Activated naive CD4-positive, alpha-beta T cell treated with anti-CD3 and anti-CD28 coated beads for 36 hours (primary cell): ENCODE measurements around the gene CUEDC1. TPM values are rescaled to one million over a fixed set of nuclear protein-coding genes. Genes with fewer than 3 reads are reported as not detected.

ENCODE experiments used
- CTCF ChIA-PET: fragments of 350-600 bp; sonication (Branson Sonifier 250); formaldehyde crosslinking; loops from one replicate; lab custom pipeline; 2021; ENCODE audit warnings: antibody characterized with exemption; lab: Charles Lee
- DNase-seq: peaks from one replicate; pipeline ENCODE4 v3.0.0-alpha.2; 2020
- H3K27ac Mint-ChIP-seq: one replicate; pipeline ENCODE4 v1.8.0; 2021; ENCODE audit warnings: mild to moderate bottlenecking, mixed read lengths
- H3K27me3 Mint-ChIP-seq: one replicate; pipeline ENCODE4 v1.8.0; 2021; ENCODE audit warnings: low read depth, mixed read lengths
- H3K36me3 Mint-ChIP-seq: one replicate; pipeline ENCODE4 v1.8.0; 2021; ENCODE audit warnings: low read depth, mixed read lengths
- H3K4me1 Mint-ChIP-seq: one replicate; pipeline ENCODE4 v1.8.0; 2021; ENCODE audit warnings: low read depth, mixed read lengths
- H3K4me3 Mint-ChIP-seq: one replicate; pipeline ENCODE4 v1.8.0; 2021; ENCODE audit warnings: mild to moderate bottlenecking, moderate library complexity, mixed read lengths
- H3K9me3 Mint-ChIP-seq: one replicate; pipeline ENCODE4 v1.8.0; 2021; ENCODE audit warnings: mixed read lengths
- intact Hi-C: fragments of 100-400 bp; cut with micrococcal nuclease; formaldehyde crosslinking; loops from one replicate; pipeline ENCODE4 v1.15.1; 2023
- total RNA-seq, 2 experiments: library from RNA; stranded (reverse); gene quantifications; one replicate each; pipeline ENCODE4 v1.2.3, GENCODE V29; 2021

Gene CUEDC1
- total RNA-seq, 2 experiments from 2014 or later: 0.47 to 0.69 TPM

DNA sequence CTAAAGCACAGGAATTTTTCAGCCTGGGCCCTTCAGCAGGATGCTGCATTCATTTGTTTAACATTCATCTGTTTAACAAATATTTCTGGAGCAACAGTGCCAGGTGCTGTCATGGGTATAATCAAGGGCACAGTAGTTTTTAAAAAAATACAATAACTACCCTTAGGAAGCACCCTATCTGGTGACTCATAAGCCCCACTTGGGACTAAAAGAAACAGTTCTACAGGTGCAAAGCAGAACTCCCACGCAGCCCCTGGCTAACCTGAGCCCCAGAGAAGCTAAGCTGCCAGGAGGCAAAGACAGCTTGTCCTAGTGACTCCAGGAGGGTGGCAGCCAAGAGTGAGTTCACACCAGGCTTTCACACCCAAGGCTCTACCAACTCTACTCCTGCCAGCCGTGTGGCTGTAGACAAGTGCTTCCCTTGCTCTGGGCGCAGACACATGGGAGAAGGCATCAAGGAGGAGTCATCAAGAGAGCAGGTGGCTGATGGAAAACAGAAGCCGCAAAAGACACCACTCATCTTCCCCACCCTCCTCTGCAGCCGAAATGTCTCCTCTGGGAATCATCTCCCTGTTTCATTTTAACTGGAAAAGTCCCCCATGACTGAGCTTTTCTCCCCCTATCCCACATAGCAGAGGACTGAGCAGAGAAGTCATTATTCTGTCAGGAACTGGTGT lies 14.4 kb downstream of the CUEDC1 start:
- H3K4me3 Mint-ChIP-seq: no peak overlapping the region
- intact Hi-C loops: no loop called here
- peaks cover 3% of the 10 kb centered on the region for H3K27me3 Mint-ChIP-seq
- CTCF ChIA-PET: interaction anchor here (0.6 kb wide), 2 partner anchors 42 to 54 kb away, joined by 3 to 4 read pairs; no protein-coding TSS in a partner anchor
- peak; percentile 32 for DNase-seq
- H3K4me1 Mint-ChIP-seq: peaks cover 15% of the 10 kb centered on the region
- H3K9me3 Mint-ChIP-seq: no peaks in the 10 kb centered on the region
- H3K27ac Mint-ChIP-seq: no peak overlapping the region
- H3K36me3 Mint-ChIP-seq: no peaks in the 10 kb centered on the region

GRCh38 chr17:57940231-57940630 lies 15.0 kb downstream of the CUEDC1 start:
- H3K4me3 Mint-ChIP-seq: no peak overlapping the region
- peaks cover 3% of the 10 kb centered on the region for H3K27me3 Mint-ChIP-seq
- no peaks in the 10 kb centered on the region for H3K9me3 Mint-ChIP-seq
- no peak overlapping the region for H3K27ac Mint-ChIP-seq
- CTCF ChIA-PET: interaction anchor here (0.6 to 0.7 kb wide), 3 partner anchors 25 to 54 kb away, joined by 3 to 5 read pairs (median 4); no protein-coding TSS in a partner anchor
- intact Hi-C loops: no loop called here
- H3K36me3 Mint-ChIP-seq: no peaks in the 10 kb centered on the region
- peaks cover 15% of the 10 kb centered on the region for H3K4me1 Mint-ChIP-seq
- no peak for DNase-seq

DNA sequence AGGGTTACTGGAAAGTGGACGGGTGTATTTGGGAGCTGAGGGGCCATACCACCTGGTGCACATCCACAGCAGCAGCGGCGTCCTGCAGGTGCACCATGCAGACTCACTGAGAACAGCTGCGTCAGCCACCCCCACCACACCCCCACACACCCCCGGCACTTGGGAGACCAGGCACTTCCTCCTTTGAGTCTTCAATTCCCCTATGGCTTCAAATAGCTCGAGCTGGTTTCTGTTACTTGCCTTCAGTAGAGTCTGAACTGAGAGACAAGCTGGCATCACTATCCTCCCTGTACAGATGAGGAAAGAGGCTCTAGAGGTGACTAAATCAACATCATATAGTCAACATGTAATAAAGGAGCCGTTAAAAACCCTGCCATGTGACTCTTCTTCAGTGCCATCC lies 15.4 kb downstream of the CUEDC1 start:
- H3K4me3 Mint-ChIP-seq: no peak overlapping the region

GRCh38 chr17:57938061-57938502 lies 17.1 kb downstream of the CUEDC1 start:
- intact Hi-C loops: no loop called here
- Mint-ChIP-seq H3K27ac (no peak overlapping the region), H3K4me3 (no peak overlapping the region)

More for the DNA sequence above, 15.4 kb downstream of the CUEDC1 start:
- CTCF ChIA-PET: interaction anchor here (0.6 to 0.7 kb wide), 3 partner anchors 24 to 60 kb away, joined by 3 to 5 read pairs (median 4); no protein-coding TSS in a partner anchor
- Mint-ChIP-seq H3K27ac (no peak overlapping the region), H3K4me1 (peaks cover 15% of the 10 kb centered on the region), H3K36me3 (no peaks in the 10 kb centered on the region), H3K9me3 (no peaks in the 10 kb centered on the region), H3K27me3 (peaks cover 3% of the 10 kb centered on the region)
- intact Hi-C loops: no loop called here
- peak; percentile 34 for DNase-seq

GRCh38 chr17:57937492-57937891 lies 17.7 kb downstream of the CUEDC1 start:
- CTCF ChIA-PET: interaction anchor here (1.1 to 2.1 kb wide), 3 partner anchors 10 to 235 kb away, joined by 3 to 6 read pairs (median 4); partner anchors contain the start of gene CUEDC1
- peaks cover 3% of the 10 kb centered on the region for H3K27me3 Mint-ChIP-seq
- no peaks in the 10 kb centered on the region for H3K9me3 Mint-ChIP-seq
- intact Hi-C loops: no loop called here
- no peak overlapping the region for H3K27ac Mint-ChIP-seq
- H3K4me3 Mint-ChIP-seq: no peak overlapping the region
- peaks cover 15% of the 10 kb centered on the region for H3K4me1 Mint-ChIP-seq
- DNase-seq: no peak
- no peaks in the 10 kb centered on the region for H3K36me3 Mint-ChIP-seq

More at GRCh38 chr17:57938061-57938502, 17.1 kb downstream of the CUEDC1 start:
- Mint-ChIP-seq H3K36me3 (no peaks in the 10 kb centered on the region), H3K9me3 (no peaks in the 10 kb centered on the region), H3K27me3 (peaks cover 3% of the 10 kb centered on the region), H3K4me1 (peaks cover 15% of the 10 kb centered on the region)
- CTCF ChIA-PET: interaction anchor here (1.1 to 2.1 kb wide), 3 partner anchors 9 to 235 kb away, joined by 3 to 6 read pairs (median 4); partner anchors contain the start of gene CUEDC1
- DNase-seq: no peak

DNA sequence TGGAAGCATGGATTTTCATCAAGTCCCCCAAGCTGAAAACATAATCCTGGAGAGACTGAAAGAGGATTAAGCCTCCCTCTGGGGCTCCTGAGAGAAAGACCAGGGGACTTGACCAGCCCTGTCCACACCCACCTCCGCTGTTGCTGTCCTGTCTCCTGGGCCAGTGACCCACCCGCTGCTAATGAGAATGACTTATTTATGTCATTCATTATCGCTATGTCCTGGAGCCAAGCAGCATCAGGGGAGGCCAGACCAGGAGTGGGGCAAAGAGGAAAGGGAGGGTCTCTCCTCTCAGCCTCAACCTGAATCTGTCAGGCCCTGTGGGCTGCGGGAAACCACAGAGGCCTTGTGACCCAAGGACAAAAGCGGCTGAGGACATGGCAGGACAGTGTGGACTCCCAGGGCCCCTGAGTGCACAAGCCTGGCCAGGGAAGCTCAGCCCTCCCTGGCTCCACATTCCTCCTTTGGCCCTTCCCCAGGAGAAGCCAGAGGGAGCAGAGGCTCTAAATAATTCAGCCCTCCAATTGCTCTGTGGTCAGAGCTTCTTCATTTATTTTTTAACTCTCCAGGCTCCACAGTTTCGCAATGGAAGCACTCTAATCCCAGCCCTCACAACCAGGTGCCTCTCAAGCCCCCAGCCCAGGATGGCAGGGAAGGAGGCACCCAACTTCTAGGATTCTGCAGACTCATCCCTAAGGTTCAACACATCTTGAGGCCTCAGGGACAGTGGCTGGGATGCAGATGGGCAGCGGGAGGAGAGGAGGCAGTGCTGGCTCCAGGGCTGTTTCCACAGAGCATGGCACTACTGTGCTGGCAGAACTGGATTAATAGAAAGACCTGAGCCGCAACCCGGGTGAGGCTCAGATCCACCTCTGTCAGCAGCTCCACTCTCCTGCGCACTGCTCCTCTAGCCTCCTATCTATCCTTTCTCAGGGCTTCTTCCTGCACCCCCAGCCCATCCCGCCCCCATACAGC lies 19.1 kb downstream of the CUEDC1 start:
- no peak for DNase-seq
- CTCF ChIA-PET: interaction anchor here (0.9 kb wide), 1 partner anchor 20 kb away, joined by 3 read pairs; no protein-coding TSS in a partner anchor
- no peak overlapping the region for H3K4me3 Mint-ChIP-seq
- H3K27ac Mint-ChIP-seq: no peak overlapping the region
- peaks cover 13% of the 10 kb centered on the region for H3K4me1 Mint-ChIP-seq
- no peaks in the 10 kb centered on the region for H3K9me3 Mint-ChIP-seq
- peaks cover 3% of the 10 kb centered on the region for H3K27me3 Mint-ChIP-seq
- H3K36me3 Mint-ChIP-seq: no peaks in the 10 kb centered on the region
- intact Hi-C loops: no loop called here

- CTCF ChIA-PET: interaction anchor here (0.6 kb wide), 1 partner anchor 121 kb away, joined by 3 read pairs; no protein-coding TSS in a partner anchor
- no peak overlapping the region for H3K27ac Mint-ChIP-seq
- no peak for DNase-seq
- intact Hi-C loops: no loop called here
- H3K9me3 Mint-ChIP-seq: no peaks in the 10 kb centered on the region
- no peaks in the 10 kb centered on the region for H3K4me1 Mint-ChIP-seq
- H3K27me3 Mint-ChIP-seq: no peaks in the 10 kb centered on the region
- no peaks in the 10 kb centered on the region for H3K36me3 Mint-ChIP-seq
- H3K4me3 Mint-ChIP-seq: no peak overlapping the region
Observed at GRCh38 chr17:57931488-57932137, 23.6 kb downstream of the CUEDC1 start.

DNA sequence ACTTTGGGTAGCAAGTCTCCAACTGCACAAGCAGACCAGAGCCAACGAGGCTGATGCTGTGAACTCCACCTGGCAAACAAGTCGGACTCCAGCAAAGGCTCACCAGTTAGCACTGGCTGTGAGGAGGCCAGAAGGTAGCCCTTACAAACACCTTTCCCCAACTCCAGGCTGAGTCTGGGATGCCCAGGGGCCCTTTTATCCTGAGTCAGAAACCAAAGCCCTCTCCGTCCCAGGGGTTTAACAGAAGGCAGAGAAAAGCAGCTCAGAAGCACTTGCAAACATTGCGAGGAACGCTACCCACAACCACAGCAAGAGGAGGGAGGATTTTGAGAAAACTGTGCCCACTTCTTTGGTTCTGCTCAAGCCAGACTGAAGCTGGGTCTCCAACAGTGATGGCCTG lies 25.0 kb downstream of the CUEDC1 start:
- intact Hi-C loops: no loop called here
- Mint-ChIP-seq H3K27me3 (no peaks in the 10 kb centered on the region), H3K4me1 (no peaks in the 10 kb centered on the region), H3K9me3 (no peaks in the 10 kb centered on the region), H3K36me3 (no peaks in the 10 kb centered on the region), H3K27ac (no peak overlapping the region), H3K4me3 (no peak overlapping the region)
- CTCF ChIA-PET: no interaction called here
- DNase-seq: no peak

- Mint-ChIP-seq H3K27ac (no peak overlapping the region), H3K4me1 (no peaks in the 10 kb centered on the region), H3K27me3 (no peaks in the 10 kb centered on the region), H3K9me3 (no peaks in the 10 kb centered on the region), H3K4me3 (no peak overlapping the region), H3K36me3 (no peaks in the 10 kb centered on the region)
- CTCF ChIA-PET: no interaction called here
- DNase-seq: no peak
- intact Hi-C loops: no loop called here
Observed at GRCh38 chr17:57929386-57929785, 25.8 kb downstream of the CUEDC1 start.

- Mint-ChIP-seq H3K4me1 (no peaks in the 10 kb centered on the region), H3K27me3 (no peaks in the 10 kb centered on the region), H3K27ac (no peak overlapping the region), H3K36me3 (no peaks in the 10 kb centered on the region), H3K9me3 (no peaks in the 10 kb centered on the region), H3K4me3 (no peak overlapping the region)
- intact Hi-C loops: no loop called here
- CTCF ChIA-PET: no interaction called here
- no peak for DNase-seq
Observed at GRCh38 chr17:57928928-57929327, 26.3 kb downstream of the CUEDC1 start.

DNA sequence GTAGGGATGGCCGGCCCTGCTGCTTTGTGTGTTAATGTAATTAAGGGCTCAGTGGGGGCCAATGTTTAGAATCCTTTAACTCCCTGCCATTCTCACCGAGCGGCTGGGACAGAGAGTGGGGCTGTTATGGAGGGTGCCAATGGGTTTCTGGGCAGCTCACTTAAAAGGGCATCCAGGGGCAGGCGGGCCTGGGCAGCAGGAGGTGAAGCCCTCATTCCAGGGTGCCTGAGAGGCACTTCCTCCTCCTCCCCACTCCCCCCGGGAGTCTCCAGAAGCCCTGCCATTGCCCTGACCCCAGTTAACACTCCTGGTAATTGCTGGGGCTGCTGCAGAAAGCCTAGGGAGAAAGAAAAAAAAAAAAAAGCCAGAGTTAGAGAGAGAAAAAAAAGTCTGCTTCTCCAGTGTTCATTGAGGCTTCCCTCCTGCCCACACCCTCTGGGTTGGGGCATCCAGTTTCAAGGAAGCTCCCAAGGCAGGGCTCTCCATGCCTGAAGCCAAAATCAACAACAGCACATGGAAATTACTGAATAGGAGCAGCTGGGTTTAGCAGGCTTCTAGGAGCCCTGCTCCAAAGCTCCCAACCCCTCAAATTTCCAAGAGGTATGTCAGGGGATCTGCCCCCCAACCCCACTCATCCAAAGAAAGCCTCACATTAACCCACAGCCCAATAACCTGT lies 28.0 kb downstream of the CUEDC1 start:
- H3K27ac Mint-ChIP-seq: no peak overlapping the region
- intact Hi-C loops: no loop called here
- DNase-seq: no peak
- H3K27me3 Mint-ChIP-seq: no peaks in the 10 kb centered on the region
- no peaks in the 10 kb centered on the region for H3K9me3 Mint-ChIP-seq
- no peaks in the 10 kb centered on the region for H3K4me1 Mint-ChIP-seq
- no peak overlapping the region for H3K4me3 Mint-ChIP-seq
- H3K36me3 Mint-ChIP-seq: no peaks in the 10 kb centered on the region
- CTCF ChIA-PET: interaction anchor here (1.3 kb wide), 1 partner anchor 93 kb away, joined by 4 read pairs; no protein-coding TSS in a partner anchor
